ENCODE measurements around the gene PPDPF. TPM values are rescaled to one million over a fixed set of nuclear protein-coding genes. Genes with fewer than 3 reads are reported as not detected.

Gene PPDPF
- total and polyA plus RNA-seq, 8 donors, result 155 to 662 (median 277) TPM

GRCh38 chr20:63565699-63566335 is 45.3 kb downstream of the PPDPF start:
- TF ChIP-seq CTCF (IDR thresholded peaks at IDR 0.05), result no peak
- Histone ChIP-seq H3K9me3 (no peaks in the 10 kb centered on the region), H3K4me1 (peaks cover 0 to 35% of the 10 kb centered on the region in 2 donors), H3K4me3 (no peak overlapping the region), H3K36me3 (peaks cover 0 to 96% of the 10 kb centered on the region in 2 donors), H3K27me3 (peaks cover 0 to 36% of the 10 kb centered on the region in 2 donors), H3K27ac (no peak overlapping the region)
- ATAC-seq (no peak), DNase-seq (no peak)
- intact Hi-C loops (cut with DNase I), result no loop called here

DNA sequence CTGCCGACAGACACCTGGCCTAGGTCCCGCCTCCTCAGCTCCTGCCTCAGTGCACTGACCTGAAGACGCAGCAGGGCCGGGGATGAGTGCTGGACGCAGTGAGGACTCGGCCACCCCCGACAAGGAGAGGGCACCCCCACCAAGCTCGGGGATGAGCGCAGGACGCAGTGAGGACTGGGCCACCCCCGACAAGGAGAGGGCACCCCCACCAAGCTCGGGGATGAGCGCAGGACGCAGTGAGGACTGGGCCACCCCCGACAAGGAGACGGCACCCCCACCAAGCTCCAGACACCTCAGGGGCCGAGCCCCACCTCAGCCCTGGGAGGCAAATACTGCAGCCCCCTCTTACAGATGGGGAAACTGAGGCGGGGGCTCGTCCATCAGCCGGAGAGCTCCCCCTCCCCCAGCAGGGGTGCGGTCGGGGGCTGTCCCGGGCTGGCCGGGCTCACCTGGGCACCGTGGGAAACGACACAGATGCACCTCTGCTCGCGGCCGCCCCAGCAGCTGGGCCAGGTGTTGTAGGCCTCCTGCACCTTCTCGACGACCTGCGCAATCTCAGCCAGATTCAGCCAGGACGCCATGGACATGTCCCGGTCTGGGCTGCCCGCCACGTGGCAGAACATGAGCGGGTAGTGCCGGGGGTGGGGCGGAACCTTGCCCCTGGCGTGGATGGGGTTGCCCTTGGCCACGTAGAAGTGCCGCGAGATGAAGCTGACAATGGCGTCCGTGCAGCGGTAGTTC is 46.0 kb downstream of the PPDPF start:
- DNase-seq (no peak), ATAC-seq (no peak)
- Histone ChIP-seq H3K4me3 (no peak overlapping the region), H3K9me3 (no peaks in the 10 kb centered on the region), H3K4me1 (peaks cover 0 to 35% of the 10 kb centered on the region in 2 donors), H3K36me3 (peaks cover 0 to 91% of the 10 kb centered on the region in 2 donors), H3K27me3 (peaks cover 0 to 39% of the 10 kb centered on the region in 2 donors), H3K27ac (no peak overlapping the region)
- no peak for TF ChIP-seq CTCF (IDR thresholded peaks at IDR 0.05)
- intact Hi-C loops (cut with DNase I), result no loop called here

DNA sequence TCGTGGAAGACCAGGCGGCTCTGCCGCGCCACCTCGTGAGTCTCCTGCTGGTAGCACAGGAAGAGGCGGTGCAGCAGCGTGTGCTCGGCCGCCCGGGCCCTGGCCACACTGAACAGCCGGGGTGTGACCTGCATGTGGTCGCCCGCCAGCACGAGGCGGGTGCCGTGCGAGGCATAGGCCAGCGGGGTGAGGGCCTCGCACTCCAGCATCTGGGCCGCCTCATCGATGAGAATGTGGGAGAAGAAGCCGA is 46.5 kb downstream of the PPDPF start:
- Histone ChIP-seq H3K36me3 (peaks cover 0 to 91% of the 10 kb centered on the region in 2 donors), H3K27me3 (peaks cover 0 to 39% of the 10 kb centered on the region in 2 donors), H3K27ac (peak overlapping the region in 1 of 2 donors; percentile 68), H3K9me3 (no peaks in the 10 kb centered on the region), H3K4me1 (peaks cover 0 to 38% of the 10 kb centered on the region in 2 donors), H3K4me3 (peak overlapping the region in 1 of 2 donors; percentile 13)
- ATAC-seq, result peak; percentile 7
- intact Hi-C loops (cut with DNase I), result no loop called here
- TF ChIP-seq CTCF (IDR thresholded peaks at IDR 0.05), result no peak
- DNase-seq, result no peak

DNA sequence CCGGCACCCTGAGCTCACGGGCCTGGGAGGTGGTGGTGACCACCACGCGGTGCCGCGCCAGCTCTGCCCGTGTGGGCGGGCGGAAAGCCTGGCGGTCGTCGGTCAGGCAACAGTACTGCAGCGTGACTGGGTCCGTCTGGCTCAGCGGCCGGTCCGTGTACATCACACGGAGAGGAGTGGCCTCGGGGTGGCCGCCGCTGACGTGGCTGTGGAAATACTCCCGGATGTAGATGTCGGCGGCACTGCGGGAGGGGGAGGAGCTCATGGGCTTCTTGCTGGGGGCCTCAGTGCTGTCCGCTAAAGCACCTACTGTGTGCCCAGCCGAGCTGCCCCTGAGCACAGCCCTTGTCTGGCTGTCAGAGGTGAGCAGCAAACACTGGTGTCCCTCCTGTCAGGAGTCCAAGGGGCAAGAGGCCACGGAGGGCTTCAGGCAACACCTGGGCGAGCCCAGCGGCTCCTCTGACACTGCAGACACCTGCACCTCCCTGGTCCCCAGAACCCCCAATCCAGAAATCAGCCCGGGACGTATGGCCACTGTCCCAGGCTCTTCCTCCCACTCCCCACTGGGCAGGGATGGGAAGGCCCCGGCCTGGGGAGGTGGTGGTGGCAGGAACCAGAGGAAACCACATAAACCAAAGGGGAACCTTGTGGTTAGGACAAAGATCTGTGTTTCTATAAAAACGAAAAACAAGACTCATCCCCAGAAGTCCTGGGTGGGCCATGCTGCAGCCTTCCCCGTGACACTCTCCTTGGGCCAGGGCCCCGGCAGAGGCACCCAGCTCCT is 47.0 kb downstream of the PPDPF start:
- intact Hi-C loops (cut with DNase I), result no loop called here
- Histone ChIP-seq H3K9me3 (no peaks in the 10 kb centered on the region), H3K36me3 (peaks cover 0 to 91% of the 10 kb centered on the region in 2 donors), H3K27ac (peak overlapping the region in 1 of 2 donors; percentile 68), H3K27me3 (peaks cover 0 to 39% of the 10 kb centered on the region in 2 donors), H3K4me1 (peaks cover 0 to 43% of the 10 kb centered on the region in 2 donors), H3K4me3 (peak overlapping the region in 1 of 2 donors; percentile 13)
- DNase-seq (peak in 2 of 4 donors; percentile 81 to 92), ATAC-seq (peak; percentile 61)
- TF ChIP-seq CTCF (IDR thresholded peaks at IDR 0.05), result no peak
